Gastrocnemius medialis (tissue), 4 donors: ENCODE measurements around the gene SERPINC1.

Experiments
- POLR2A ChIP-seq, 2 donors: fragments of 450-650 bp; IDR thresholded peaks; one replicate each; pipeline ENCODE4 v1.6.1; 2017; ENCODE audit warnings: antibody characterized with exemption in 2 of 2, mild to moderate bottlenecking in 2 of 2, moderate library complexity in 2 of 2
- TF ChIP-seq, protein P1 (sequence below), 5 experiments: fragments of 450-650 bp in 3 of 5; fragments of 200-600 bp in 2 of 5; sonication (generic) in 2 of 5; IDR thresholded peaks in 4 of 5; conservative IDR thresholded peaks in 1 of 5; 1 replicate in 4 of 5; 2 replicates in 1 of 5; pipeline ENCODE4 v1.5.1; 2016 to 2019; ENCODE audit warnings: antibody characterized with exemption in 5 of 5, mild to moderate bottlenecking in 3 of 5, moderate library complexity in 3 of 5

DNA sequence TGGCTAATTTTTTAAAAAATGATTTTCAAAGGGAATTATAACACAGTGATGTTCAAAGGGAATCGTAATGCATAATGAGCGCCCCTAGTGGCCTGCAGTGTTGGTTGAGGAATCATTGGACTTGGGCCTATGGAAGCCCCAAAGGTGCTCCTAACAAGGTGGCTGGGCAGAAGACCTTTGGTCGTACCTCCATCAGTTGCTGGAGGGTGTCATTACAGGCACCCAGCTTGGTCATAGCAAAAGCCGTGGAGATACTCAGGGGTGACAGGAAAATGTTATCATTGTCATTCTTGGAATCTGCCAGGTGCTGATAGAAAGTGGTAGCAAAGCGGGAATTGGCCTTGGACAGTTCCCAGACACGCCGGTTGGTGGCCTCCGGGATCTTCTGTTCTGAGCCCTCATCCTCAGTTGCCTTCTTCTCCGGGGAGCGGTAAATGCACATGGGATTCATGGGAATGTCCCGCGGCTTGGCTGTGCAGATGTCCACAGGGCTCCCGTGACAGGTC is 2.7 kb downstream of the SERPINC1 start:
- TF ChIP-seq, protein P1, sequence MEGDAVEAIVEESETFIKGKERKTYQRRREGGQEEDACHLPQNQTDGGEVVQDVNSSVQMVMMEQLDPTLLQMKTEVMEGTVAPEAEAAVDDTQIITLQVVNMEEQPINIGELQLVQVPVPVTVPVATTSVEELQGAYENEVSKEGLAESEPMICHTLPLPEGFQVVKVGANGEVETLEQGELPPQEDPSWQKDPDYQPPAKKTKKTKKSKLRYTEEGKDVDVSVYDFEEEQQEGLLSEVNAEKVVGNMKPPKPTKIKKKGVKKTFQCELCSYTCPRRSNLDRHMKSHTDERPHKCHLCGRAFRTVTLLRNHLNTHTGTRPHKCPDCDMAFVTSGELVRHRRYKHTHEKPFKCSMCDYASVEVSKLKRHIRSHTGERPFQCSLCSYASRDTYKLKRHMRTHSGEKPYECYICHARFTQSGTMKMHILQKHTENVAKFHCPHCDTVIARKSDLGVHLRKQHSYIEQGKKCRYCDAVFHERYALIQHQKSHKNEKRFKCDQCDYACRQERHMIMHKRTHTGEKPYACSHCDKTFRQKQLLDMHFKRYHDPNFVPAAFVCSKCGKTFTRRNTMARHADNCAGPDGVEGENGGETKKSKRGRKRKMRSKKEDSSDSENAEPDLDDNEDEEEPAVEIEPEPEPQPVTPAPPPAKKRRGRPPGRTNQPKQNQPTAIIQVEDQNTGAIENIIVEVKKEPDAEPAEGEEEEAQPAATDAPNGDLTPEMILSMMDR (IDR thresholded peaks at IDR 0.05 in 4 of 5, conservative IDR thresholded peaks at IDR 0.05 in 1 of 5), result peak in 1 of 5 experiments; percentile 36
- no peak for TF ChIP-seq POLR2A (IDR thresholded peaks at IDR 0.05)
